ENCODE data around the gene L2HGDH.
"Not testable (repeated sequence)": the region's sequence is repeated elsewhere in the genome, so short reads cannot be mapped to it uniquely, and the experiment has no call there.

The L2HGDH gene

GRCh38 chr14:50311972-50312733 lies at the start of gene L2HGDH, which contains the start of gene DMAC2L:
TSS of gene L2HGDH (minus strand) at chr14:50312229. CDS start at chr14:50312150, 79 bp downstream.
TSS of gene DMAC2L (plus strand) at chr14:50312324. CDS start at chr14:50321488, 9,164 bp downstream.
- DNase-seq (ENCODE audit: low spot score), result peak; percentile 97

- no peak for DNase-seq (ENCODE audit: low spot score)
Measured at GRCh38 chr14:50360851-50361250, 48.8 kb upstream of the L2HGDH start.

- DNase-seq (ENCODE audit: low spot score), result no peak
Measured at GRCh38 chr14:50360093-50360492, 48.1 kb upstream of the L2HGDH start.

GRCh38 chr14:50359631-50360030 lies 47.6 kb upstream of the L2HGDH start:
- no peak for DNase-seq (ENCODE audit: low spot score)

- DNase-seq (ENCODE audit: low spot score), result no peak
Measured at GRCh38 chr14:50357753-50358395, 45.8 kb upstream of the L2HGDH start.

- no peak for DNase-seq (ENCODE audit: low spot score)
Measured at GRCh38 chr14:50357124-50357523, 45.1 kb upstream of the L2HGDH start.

- not testable (repeated sequence) for DNase-seq (ENCODE audit: low spot score)
Measured at GRCh38 chr14:50356283-50356682, 44.3 kb upstream of the L2HGDH start.

- DNase-seq (ENCODE audit: low spot score), result no peak
Measured at GRCh38 chr14:50355692-50356091, 43.7 kb upstream of the L2HGDH start.

- no peak for DNase-seq (ENCODE audit: low spot score)
Measured at GRCh38 chr14:50354527-50354926, 42.5 kb upstream of the L2HGDH start.

- no peak for DNase-seq (ENCODE audit: low spot score)
Measured at GRCh38 chr14:50353126-50353525, 41.1 kb upstream of the L2HGDH start.

- no peak for DNase-seq (ENCODE audit: low spot score)
Measured at GRCh38 chr14:50352584-50352983, 40.6 kb upstream of the L2HGDH start.

GRCh38 chr14:50350975-50351374 lies 38.9 kb upstream of the L2HGDH start:
- no peak for DNase-seq (ENCODE audit: low spot score)

GRCh38 chr14:50348933-50349332 lies 36.9 kb upstream of the L2HGDH start:
- no peak for DNase-seq (ENCODE audit: low spot score)

GRCh38 chr14:50347521-50347920 lies 35.5 kb upstream of the L2HGDH start:
- no peak for DNase-seq (ENCODE audit: low spot score)

- DNase-seq (ENCODE audit: low spot score), result no peak
Measured at GRCh38 chr14:50345846-50346422, 33.9 kb upstream of the L2HGDH start.

GRCh38 chr14:50344876-50345563 lies 33.0 kb upstream of the L2HGDH start:
- DNase-seq (ENCODE audit: low spot score), result no peak

- DNase-seq (ENCODE audit: low spot score), result no peak
Measured at GRCh38 chr14:50344116-50344775, 32.2 kb upstream of the L2HGDH start.

- DNase-seq (ENCODE audit: low spot score), result no peak
Measured at GRCh38 chr14:50343434-50343833, 31.4 kb upstream of the L2HGDH start.

GRCh38 chr14:50342221-50343078 lies 30.4 kb upstream of the L2HGDH start:
- peak; percentile 36 for DNase-seq (ENCODE audit: low spot score)

GRCh38 chr14:50340963-50341362 lies 28.9 kb upstream of the L2HGDH start:
- no peak for DNase-seq (ENCODE audit: low spot score)

GRCh38 chr14:50340045-50340444 lies 28.0 kb upstream of the L2HGDH start:
- DNase-seq (ENCODE audit: low spot score), result no peak
